Measurements from ENCODE around the gene NUFIP2.
A peak's percentile ranks its signal among the peaks of the same experiment; 100 is the strongest.
"Not testable (repeated sequence)": the region's sequence is repeated elsewhere in the genome, so short reads cannot be mapped to it uniquely, and the experiment has no call there.

Gene NUFIP2

GRCh38 chr17:29293890-29294579 lies at the start of gene NUFIP2:
Gene NUFIP2, minus strand, starts transcription at chr17:29294148. Its CDS starts 89 bp downstream, at chr17:29294059.
- no peaks in the 10 kb centered on the region for H3K27me3 Mint-ChIP-seq
- H3K27ac Mint-ChIP-seq = peak within 1 kb of the TSS; percentile 99
- peak; percentile 98 for DNase-seq
- peaks cover 43% of the 10 kb centered on the region for H3K36me3 Mint-ChIP-seq (ENCODE audit: low read depth)
- H3K4me3 Mint-ChIP-seq = peak within 1 kb of the TSS; percentile 98
- no peaks in the 10 kb centered on the region for H3K9me3 Mint-ChIP-seq
- peaks cover 36% of the 10 kb centered on the region for H3K4me1 Mint-ChIP-seq (ENCODE audit: low read depth)

GRCh38 chr17:29342158-29342765 lies 48.3 kb upstream of the NUFIP2 start:
- Mint-ChIP-seq H3K4me3 (no peak overlapping the region), H3K27me3 (no peaks in the 10 kb centered on the region), H3K36me3 (ENCODE audit: low read depth) (no peaks in the 10 kb centered on the region), H3K27ac (no peak overlapping the region), H3K9me3 (no peaks in the 10 kb centered on the region), H3K4me1 (ENCODE audit: low read depth) (no peaks in the 10 kb centered on the region)
- DNase-seq = no peak

GRCh38 chr17:29341726-29342125 lies 47.8 kb upstream of the NUFIP2 start:
- no peak overlapping the region for H3K27ac Mint-ChIP-seq
- H3K4me1 Mint-ChIP-seq (ENCODE audit: low read depth) = no peaks in the 10 kb centered on the region
- no peaks in the 10 kb centered on the region for H3K36me3 Mint-ChIP-seq (ENCODE audit: low read depth)
- H3K9me3 Mint-ChIP-seq = no peaks in the 10 kb centered on the region
- no peak for DNase-seq
- H3K4me3 Mint-ChIP-seq = no peak overlapping the region
- H3K27me3 Mint-ChIP-seq = no peaks in the 10 kb centered on the region

GRCh38 chr17:29339016-29339415 lies 45.1 kb upstream of the NUFIP2 start:
- H3K27me3 Mint-ChIP-seq; H3K36me3 Mint-ChIP-seq (ENCODE audit: low read depth); H3K9me3 Mint-ChIP-seq; H3K27ac Mint-ChIP-seq; H3K4me3 Mint-ChIP-seq; DNase-seq; H3K4me1 Mint-ChIP-seq (ENCODE audit: low read depth): not testable (repeated sequence)

DNA sequence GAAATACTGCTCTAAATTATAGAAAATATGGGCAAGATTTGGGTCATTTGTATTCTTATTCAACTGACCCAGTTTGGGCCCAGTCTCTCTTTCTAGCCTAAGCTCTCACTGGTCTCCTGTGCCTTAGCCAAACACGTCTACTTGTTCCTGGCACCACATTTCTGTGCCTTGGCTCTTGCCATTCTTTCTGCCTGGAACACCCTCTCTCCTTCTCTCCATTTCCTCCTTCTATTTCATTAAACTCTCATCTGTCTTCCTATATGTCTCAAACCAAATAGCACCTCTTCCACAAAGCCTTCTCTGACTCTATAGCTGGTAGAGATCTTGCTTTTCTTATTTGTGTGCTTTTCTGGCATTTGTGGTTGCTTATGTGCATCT lies 37.7 kb upstream of the NUFIP2 start:
- Mint-ChIP-seq H3K36me3 (ENCODE audit: low read depth) (no peaks in the 10 kb centered on the region), H3K27ac (no peak overlapping the region), H3K4me1 (ENCODE audit: low read depth) (no peaks in the 10 kb centered on the region), H3K4me3 (no peak overlapping the region), H3K27me3 (no peaks in the 10 kb centered on the region), H3K9me3 (no peaks in the 10 kb centered on the region)
- DNase-seq = no peak

GRCh38 chr17:29331075-29331707 lies 37.2 kb upstream of the NUFIP2 start:
- Mint-ChIP-seq H3K27me3 (no peaks in the 10 kb centered on the region), H3K9me3 (no peaks in the 10 kb centered on the region), H3K4me3 (no peak overlapping the region), H3K36me3 (ENCODE audit: low read depth) (no peaks in the 10 kb centered on the region), H3K27ac (no peak overlapping the region), H3K4me1 (ENCODE audit: low read depth) (no peaks in the 10 kb centered on the region)
- DNase-seq = no peak

- H3K36me3 Mint-ChIP-seq (ENCODE audit: low read depth) = no peaks in the 10 kb centered on the region
- DNase-seq = no peak
- no peaks in the 10 kb centered on the region for H3K4me1 Mint-ChIP-seq (ENCODE audit: low read depth)
- no peak overlapping the region for H3K4me3 Mint-ChIP-seq
- no peaks in the 10 kb centered on the region for H3K9me3 Mint-ChIP-seq
- H3K27ac Mint-ChIP-seq = no peak overlapping the region
- H3K27me3 Mint-ChIP-seq = no peaks in the 10 kb centered on the region
These were observed 33.5 kb upstream of the NUFIP2 start for GRCh38 chr17:29327412-29327811.

- H3K9me3 Mint-ChIP-seq = no peaks in the 10 kb centered on the region
- H3K4me1 Mint-ChIP-seq (ENCODE audit: low read depth) = no peaks in the 10 kb centered on the region
- H3K4me3 Mint-ChIP-seq = no peak overlapping the region
These were observed 32.3 kb upstream of the NUFIP2 start for GRCh38 chr17:29326023-29326813.

GRCh38 chr17:29322363-29322762 lies 28.4 kb upstream of the NUFIP2 start:
- Mint-ChIP-seq H3K4me3 (no peak overlapping the region), H3K36me3 (ENCODE audit: low read depth) (no peaks in the 10 kb centered on the region), H3K9me3 (no peaks in the 10 kb centered on the region), H3K4me1 (ENCODE audit: low read depth) (no peaks in the 10 kb centered on the region), H3K27ac (no peak overlapping the region), H3K27me3 (no peaks in the 10 kb centered on the region)
- DNase-seq = no peak

More at GRCh38 chr17:29326023-29326813, 32.3 kb upstream of the NUFIP2 start:
- Mint-ChIP-seq H3K36me3 (ENCODE audit: low read depth) (no peaks in the 10 kb centered on the region), H3K27me3 (no peaks in the 10 kb centered on the region), H3K27ac (no peak overlapping the region)
- DNase-seq = no peak

- DNase-seq = no peak
- Mint-ChIP-seq H3K27ac (no peak overlapping the region), H3K4me1 (ENCODE audit: low read depth) (peaks cover 7% of the 10 kb centered on the region), H3K36me3 (ENCODE audit: low read depth) (no peaks in the 10 kb centered on the region), H3K27me3 (no peaks in the 10 kb centered on the region), H3K4me3 (no peak overlapping the region), H3K9me3 (no peaks in the 10 kb centered on the region)
These were observed 9.4 kb upstream of the NUFIP2 start for GRCh38 chr17:29303386-29303785.

DNA sequence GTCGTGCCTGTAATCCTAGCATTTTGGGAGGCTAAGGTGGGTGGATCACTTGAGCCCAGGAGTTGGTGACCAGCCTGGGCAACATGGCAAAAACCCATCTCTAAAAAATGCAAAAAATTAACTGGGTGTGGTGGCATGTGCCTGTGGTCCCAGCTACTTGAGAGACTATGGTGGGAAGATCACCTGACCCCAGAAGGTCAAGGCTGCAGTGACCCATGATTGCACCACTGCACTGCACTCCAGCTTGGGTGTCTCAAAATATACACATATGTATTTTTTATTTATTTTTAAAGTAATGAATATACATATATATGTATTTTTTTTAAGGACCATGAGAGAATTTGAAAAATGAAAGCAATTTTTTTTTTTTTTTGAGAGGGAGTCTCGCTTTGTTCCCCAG lies 5.1 kb upstream of the NUFIP2 start:
- no peak for DNase-seq
- Mint-ChIP-seq H3K4me3 (no peak overlapping the region), H3K27me3 (no peaks in the 10 kb centered on the region), H3K27ac (no peak overlapping the region), H3K4me1 (ENCODE audit: low read depth) (peaks cover 17% of the 10 kb centered on the region), H3K9me3 (no peaks in the 10 kb centered on the region), H3K36me3 (ENCODE audit: low read depth) (peaks cover 3% of the 10 kb centered on the region)

GRCh38 chr17:29295420-29295819 lies 1.5 kb upstream of the NUFIP2 start:
- Mint-ChIP-seq H3K27ac (peak overlapping the region; percentile 47), H3K27me3 (no peaks in the 10 kb centered on the region), H3K9me3 (no peaks in the 10 kb centered on the region), H3K4me1 (ENCODE audit: low read depth) (peaks cover 30% of the 10 kb centered on the region), H3K4me3 (peak overlapping the region; percentile 15), H3K36me3 (ENCODE audit: low read depth) (peaks cover 29% of the 10 kb centered on the region)
- no peak for DNase-seq

- peaks cover 38% of the 10 kb centered on the region for H3K36me3 Mint-ChIP-seq (ENCODE audit: low read depth)
These were observed 592 bp upstream of the NUFIP2 start for GRCh38 chr17:29294580-29294900.

DNA sequence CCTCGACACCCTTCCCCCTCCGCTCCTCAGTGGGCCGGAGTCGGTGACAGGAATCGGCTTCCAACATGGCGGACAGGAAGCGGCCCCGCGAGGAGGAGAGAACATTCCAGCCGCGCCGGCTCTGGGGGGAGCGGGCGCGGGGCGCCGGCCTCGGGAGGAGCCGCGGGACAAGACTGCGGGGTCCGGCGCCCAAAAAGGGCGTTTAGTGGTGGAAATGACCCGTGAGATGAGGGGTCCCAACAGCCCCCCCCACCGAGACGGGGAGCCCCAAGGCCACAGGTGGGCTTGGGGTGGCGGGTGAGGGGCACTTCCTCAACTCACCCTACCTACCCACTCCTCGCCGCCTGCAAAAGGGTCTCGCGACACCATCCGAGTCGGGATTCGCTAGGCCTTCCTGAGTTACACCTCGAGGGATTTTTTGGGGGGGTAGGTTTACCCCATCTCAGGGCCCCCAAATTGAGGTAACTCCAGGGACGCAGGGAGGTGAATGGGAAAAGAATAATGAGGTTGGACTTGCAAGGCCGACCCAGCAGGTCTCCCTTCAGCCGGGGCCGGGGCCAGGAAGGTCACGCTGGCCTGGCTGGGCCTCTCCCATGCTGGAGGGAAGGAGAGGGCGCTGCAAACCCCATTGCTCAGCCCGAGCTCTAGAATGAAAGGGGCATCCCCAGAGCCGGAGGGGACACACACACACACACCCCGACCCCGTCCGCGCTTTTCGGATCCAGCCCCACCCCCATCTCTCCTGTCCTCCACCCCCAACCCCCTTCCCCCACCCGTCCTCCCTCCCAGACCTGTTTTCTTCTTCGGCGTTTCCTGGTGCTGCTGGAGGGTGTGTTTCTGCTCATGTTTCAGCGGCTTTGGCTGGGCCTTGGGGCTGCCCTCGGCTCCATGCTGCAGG lies 707 bp downstream of the NUFIP2 start:
- peaks cover 44% of the 10 kb centered on the region for H3K4me1 Mint-ChIP-seq (ENCODE audit: low read depth)
- H3K36me3 Mint-ChIP-seq (ENCODE audit: low read depth) = peaks cover 51% of the 10 kb centered on the region
- peak overlapping the region; percentile 98 for H3K4me3 Mint-ChIP-seq
- no peaks in the 10 kb centered on the region for H3K27me3 Mint-ChIP-seq
- peak overlapping the region; percentile 99 for H3K27ac Mint-ChIP-seq
- H3K9me3 Mint-ChIP-seq = no peaks in the 10 kb centered on the region
- peak; percentile 77 for DNase-seq

More at GRCh38 chr17:29294580-29294900, 592 bp upstream of the NUFIP2 start:
- H3K27me3 Mint-ChIP-seq = no peaks in the 10 kb centered on the region
- H3K4me1 Mint-ChIP-seq (ENCODE audit: low read depth) = peaks cover 31% of the 10 kb centered on the region
- H3K4me3 Mint-ChIP-seq = peak overlapping the region; percentile 98
- no peak for DNase-seq
- no peaks in the 10 kb centered on the region for H3K9me3 Mint-ChIP-seq
- H3K27ac Mint-ChIP-seq = peak overlapping the region; percentile 99
